Measurements from ENCODE around the gene OR2F1.
A peak's percentile ranks its signal among the peaks of the same experiment; 100 is the strongest.

The OR2F1 gene

DNA sequence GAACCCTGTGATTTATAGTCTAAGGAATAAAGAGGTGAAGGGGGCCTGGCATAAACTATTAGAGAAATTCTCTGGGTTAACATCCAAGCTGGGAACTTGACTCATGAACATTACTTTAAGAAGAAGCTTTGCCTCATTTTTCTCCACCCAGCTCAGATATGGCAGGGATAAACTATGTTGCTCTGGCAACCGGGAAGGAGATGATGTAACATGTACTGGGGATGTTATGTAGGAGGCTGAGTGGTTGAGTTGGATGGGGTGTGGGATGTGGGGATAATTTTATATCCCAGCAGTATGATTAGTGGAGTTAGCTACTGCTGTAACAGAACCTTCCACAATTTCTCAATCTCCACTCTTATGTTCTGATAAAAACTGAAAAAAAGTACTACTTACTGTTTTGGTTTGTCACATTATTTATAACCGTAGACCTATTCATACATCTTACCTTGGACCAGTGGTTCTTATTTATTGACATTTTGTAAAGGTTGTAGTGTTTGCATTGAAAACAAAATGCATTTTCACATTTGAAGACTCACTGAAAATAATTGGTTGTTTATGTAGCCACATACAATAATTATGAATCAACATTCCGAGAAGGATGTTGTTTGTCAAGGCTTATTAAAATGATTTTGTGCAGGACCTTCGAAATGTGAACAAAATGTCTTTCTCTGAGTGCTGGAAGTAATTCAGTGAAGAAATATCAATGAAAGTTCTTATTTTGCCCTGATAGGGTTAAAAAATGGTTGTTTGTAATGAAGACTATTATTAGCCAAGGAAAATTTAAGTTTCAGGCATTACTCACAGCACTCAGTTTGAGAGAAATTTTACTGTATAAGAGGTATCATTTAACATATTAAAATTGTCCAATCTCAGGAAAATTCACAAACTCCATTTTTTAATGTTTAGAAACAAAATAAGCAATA lies 18.3 kb upstream of the OR2F1 start:
- DNase-seq (ENCODE audit: low read depth): peak; percentile 84
- TF ChIP-seq, protein P1, sequence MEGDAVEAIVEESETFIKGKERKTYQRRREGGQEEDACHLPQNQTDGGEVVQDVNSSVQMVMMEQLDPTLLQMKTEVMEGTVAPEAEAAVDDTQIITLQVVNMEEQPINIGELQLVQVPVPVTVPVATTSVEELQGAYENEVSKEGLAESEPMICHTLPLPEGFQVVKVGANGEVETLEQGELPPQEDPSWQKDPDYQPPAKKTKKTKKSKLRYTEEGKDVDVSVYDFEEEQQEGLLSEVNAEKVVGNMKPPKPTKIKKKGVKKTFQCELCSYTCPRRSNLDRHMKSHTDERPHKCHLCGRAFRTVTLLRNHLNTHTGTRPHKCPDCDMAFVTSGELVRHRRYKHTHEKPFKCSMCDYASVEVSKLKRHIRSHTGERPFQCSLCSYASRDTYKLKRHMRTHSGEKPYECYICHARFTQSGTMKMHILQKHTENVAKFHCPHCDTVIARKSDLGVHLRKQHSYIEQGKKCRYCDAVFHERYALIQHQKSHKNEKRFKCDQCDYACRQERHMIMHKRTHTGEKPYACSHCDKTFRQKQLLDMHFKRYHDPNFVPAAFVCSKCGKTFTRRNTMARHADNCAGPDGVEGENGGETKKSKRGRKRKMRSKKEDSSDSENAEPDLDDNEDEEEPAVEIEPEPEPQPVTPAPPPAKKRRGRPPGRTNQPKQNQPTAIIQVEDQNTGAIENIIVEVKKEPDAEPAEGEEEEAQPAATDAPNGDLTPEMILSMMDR (conservative IDR thresholded peaks at IDR 0.05; ENCODE audit: low read length): no peak
- H3K4me3 ChIP-seq (ENCODE audit: low read length): no peak overlapping the region

DNA sequence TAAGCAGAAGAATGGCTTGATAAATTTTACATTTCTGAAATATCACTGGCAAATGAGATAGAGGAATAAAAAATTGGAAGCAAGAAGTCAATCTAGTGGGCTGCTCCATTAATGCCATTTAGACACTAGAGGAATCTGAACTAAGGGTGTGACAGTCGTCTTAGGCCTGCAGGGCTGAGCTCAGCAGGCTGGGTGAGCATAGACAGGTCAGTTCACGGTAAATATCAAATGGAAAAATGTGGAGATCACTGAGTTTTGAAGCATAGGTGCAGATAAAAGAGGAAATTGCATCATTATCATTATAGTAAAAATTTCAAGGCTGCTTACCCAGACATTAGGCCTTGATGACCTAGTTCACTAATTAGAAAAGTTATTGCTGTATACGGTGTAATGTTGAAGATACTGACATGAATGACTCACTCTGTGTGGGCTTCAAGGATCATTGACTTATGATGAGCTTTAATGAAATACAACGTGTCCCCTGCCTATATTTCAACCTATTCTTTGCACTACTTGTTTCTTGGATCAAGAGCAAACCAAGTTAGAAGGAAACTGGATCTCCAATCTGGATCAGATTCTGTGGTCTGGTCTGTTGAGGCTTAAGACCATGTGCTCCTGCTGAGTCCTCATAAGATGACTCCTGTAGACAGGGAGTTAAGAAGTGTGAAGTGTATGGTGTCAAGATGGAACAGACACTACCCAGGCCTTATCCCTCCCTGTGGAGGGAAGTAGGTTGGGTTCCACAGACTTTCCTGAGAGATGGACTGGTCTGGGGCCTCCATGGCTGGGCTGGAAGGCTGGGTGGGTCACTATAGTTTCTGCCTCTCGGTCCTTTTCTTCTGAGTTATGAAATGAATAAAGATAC lies 16.0 kb upstream of the OR2F1 start:
- DNase-seq (ENCODE audit: low read depth): no peak
- TF ChIP-seq, protein P1 (conservative IDR thresholded peaks at IDR 0.05; ENCODE audit: low read length): no peak
- H3K4me3 ChIP-seq (ENCODE audit: low read length): no peak overlapping the region

DNA sequence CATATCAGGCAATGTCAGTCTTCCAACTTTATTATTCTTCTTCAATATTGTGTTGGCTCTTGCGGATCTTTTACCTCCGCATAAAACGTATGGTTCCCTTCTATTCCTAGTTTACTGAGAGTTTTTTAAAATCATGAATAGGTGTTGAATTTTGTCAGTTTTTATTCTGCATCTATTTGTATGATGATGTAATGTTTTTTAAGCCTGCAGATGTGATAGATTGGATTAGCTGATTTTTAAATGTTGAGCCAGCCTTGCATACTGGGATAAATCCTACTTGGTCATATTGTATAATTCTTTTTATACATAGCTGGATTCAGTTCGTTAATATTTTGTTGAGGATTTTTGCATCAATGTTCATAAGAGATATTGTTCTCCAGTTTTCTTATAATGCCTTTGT lies 9.2 kb upstream of the OR2F1 start:
- DNase-seq (ENCODE audit: low read depth): no peak
- TF ChIP-seq, protein P1 (conservative IDR thresholded peaks at IDR 0.05; ENCODE audit: low read length): no peak
- H3K4me3 ChIP-seq (ENCODE audit: low read length): no peak overlapping the region

DNA sequence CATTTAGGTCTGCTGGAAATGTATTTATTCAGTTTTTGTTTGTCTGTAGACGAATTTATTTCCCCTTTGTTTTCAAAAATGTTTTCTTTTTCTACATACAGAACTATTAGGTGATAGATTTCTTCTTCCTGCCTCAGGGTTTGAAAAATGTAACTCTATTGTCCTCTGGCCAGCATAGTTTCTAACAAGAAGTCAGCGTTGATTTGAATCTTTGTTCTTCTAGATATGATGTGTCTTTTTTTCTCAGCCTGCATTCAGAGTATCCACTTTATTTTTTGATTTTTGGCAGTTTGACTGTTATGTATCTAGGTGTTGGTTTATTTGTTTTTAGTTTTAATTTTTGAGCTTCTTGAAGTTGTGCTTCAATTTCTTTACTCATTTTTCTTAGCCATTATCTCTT lies 7.5 kb upstream of the OR2F1 start:
- H3K4me3 ChIP-seq (ENCODE audit: low read length): no peak overlapping the region
- TF ChIP-seq, protein P1 (conservative IDR thresholded peaks at IDR 0.05; ENCODE audit: low read length): no peak
- DNase-seq (ENCODE audit: low read depth): no peak

DNA sequence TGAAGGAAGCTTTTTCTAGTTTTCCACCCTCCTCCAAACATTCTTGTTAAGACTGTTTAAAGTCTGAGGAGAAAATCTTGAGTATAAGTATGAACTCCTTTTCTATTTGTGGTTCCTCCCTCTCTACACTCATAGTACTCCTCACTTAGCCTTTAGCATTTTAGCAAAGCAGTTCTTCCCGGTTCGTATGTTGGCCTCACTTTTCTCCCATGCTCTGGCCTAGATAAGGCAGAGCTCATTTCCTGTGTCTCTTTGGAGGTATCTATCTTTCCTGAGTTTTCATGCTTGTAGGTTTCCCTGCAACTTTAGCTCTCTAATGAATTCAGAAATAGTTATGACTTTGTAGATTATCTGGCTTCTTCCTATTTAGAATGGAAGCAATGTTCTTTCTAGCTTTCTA lies 5.9 kb upstream of the OR2F1 start:
- TF ChIP-seq, protein P1 (conservative IDR thresholded peaks at IDR 0.05; ENCODE audit: low read length): no peak
- no peak for DNase-seq (ENCODE audit: low read depth)
- no peak overlapping the region for H3K4me3 ChIP-seq (ENCODE audit: low read length)

DNA sequence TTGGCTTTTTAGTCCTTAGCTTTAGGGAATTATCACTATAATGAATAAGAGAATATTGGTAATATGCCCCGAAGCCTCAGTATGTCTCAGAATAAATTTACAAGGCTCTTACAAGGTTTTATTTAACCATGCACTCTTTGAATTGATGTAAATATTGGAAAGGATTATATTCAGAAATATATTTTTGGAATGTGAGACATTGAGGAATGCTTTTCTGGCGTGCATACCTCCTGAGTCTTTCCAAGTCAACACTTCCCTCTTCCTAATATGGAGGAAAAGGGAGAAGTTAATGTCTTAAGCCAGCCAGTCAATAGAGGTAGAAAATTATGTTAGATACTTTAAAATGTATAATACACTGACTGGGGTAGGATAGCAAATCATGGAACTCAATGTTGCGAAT lies 1.2 kb upstream of the OR2F1 start:
- TF ChIP-seq, protein P1 (conservative IDR thresholded peaks at IDR 0.05; ENCODE audit: low read length): no peak
- no peak overlapping the region for H3K4me3 ChIP-seq (ENCODE audit: low read length)
- no peak for DNase-seq (ENCODE audit: low read depth)
